T follicular helper cell (primary cell): ENCODE measurements around the gene SAMD11.

Experiments
- DNase-seq: peaks from one replicate; pipeline ENCODE4 v3.0.0-alpha.2; 2020; ENCODE audit warnings: low read depth

The SAMD11 gene

DNA sequence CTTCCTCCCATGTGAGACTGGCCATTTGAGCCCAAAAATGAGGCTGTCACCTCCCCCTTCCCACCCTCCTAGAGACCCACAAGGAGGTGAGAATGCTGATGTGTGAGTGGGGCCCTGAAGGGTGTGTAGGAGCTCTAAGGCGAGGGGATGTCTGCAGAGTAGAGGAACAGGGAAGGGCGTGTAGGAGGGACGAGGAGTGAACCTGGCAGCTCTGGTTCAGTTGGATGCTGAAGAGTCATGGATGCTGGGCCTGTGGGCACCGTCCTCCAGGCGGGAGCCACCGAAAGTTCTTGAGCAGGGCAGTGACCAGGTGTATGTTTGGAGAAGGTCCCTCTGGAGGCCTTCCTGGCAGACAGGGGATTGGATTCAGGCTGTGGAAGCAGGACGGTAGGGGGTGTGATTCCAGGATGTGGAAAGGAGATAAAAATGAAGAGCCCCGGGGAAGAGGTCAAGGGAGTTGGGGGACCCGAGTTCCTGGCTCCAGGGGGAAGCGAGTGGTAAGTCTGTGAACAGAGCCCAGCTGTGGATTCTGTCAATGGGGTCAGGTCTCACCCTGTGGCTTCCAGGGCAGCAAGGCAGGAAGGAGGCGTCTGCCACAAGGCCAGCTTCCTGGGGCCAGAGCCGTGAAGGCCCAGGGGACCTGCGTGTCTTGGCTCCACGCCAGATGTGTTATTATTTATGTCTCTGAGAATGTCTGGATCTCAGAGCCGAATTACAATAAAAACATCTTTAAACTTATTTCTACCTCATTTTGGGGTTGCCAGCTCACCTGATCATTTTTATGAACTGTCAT, 7.9 kb downstream of the SAMD11 start:
- DNase-seq = no peak

DNA sequence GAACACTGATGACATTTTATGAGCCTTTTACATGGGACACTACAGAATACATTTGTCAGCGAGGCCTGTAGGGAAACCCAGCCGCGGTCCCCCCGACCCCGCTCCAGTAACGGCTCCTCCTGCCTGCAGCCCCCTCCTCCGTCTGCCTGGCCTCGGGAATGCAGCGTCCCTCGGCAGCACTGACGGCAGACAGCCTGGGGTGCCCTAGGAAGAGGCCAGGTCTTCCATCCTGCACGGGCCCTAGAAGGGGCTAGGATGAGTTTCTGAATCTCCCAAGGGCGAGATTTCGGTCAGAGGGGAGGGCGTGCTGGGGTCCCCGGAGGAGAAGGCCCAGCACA, 8.4 kb downstream of the SAMD11 start:
- DNase-seq = no peak

DNA sequence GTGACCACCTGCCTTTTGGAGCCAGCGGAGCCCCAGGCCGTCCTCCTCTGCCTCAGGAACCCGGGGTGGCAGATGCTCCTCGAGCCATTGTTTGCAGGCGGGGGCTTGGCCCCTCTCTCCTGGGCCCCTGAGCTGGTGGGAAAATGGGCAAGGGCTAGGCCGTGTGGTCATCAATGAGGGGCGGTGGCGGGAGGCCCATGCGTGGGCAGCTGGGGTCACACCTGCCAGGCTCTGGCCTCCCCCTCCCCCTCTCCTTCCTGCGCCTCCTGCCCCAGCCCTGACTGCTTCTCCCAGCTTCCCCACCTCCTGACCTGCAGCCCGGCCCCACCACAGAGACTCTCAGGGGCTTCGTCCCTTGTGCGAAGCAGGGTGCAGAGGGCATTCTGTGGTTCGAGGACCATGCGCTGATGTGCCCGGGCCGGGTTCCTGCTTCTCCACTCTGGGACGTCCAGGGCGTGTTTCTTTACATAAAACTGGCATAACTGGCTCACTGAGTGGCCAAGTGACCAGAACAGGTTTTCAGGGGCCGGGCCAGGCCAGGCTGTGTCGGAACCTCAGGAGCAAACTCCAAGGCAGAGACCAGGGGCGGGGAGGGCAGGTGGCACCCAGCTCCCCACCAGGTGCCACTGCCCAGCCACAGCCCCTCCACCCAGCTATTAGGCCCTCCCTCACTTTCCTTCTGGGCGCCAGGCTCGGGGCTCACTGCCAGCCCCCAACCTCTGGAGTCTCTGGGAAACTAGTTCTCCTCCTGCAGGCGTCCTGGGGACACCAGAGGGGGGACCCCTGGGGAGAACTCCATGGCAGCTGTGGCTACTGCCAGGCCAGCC, 9.3 kb downstream of the SAMD11 start:
- no peak for DNase-seq

DNA sequence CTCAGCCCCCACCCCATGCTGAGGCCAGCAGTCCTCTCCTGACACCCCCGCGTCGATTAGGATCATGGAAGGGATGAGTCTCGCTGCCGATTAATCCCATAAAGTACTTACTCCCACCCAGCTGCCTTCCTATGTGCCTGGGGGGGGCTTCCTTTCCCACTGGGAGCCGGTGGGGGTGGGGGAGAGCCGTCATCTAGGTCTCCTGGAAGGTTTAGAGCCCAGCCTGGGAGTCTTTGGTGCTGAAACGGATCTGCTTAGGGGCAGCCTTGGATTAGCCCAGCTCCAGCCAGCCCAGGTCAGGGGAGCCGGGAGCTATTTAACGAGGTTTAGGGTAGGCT, 9.8 kb downstream of the SAMD11 start:
- no peak for DNase-seq

- DNase-seq = no peak
These were observed 11.4 kb downstream of the SAMD11 start for GRCh38 chr1:934991-935750.

DNA sequence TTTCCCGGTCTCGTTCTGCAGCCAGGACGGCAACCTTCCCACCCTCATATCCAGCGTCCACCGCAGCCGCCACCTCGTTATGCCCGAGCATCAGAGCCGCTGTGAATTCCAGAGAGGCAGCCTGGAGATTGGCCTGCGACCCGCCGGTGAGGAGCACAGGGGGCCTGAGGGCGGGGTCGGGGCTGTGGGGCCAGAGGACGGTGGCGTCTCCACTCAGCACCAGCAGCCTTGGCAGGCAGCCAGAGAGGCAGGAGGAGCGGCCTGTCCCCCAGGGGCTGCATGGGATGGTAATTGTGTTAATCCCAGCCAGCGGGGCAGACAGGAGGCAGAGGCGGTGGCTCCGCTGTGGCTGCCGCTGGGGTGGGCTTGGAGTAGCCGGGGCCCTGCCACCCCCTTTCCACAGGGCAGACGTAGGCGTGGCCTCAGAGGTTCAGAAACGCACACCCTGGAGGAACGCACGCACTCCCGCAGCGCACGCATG, 12.1 kb downstream of the SAMD11 start:
- DNase-seq = no peak

DNA sequence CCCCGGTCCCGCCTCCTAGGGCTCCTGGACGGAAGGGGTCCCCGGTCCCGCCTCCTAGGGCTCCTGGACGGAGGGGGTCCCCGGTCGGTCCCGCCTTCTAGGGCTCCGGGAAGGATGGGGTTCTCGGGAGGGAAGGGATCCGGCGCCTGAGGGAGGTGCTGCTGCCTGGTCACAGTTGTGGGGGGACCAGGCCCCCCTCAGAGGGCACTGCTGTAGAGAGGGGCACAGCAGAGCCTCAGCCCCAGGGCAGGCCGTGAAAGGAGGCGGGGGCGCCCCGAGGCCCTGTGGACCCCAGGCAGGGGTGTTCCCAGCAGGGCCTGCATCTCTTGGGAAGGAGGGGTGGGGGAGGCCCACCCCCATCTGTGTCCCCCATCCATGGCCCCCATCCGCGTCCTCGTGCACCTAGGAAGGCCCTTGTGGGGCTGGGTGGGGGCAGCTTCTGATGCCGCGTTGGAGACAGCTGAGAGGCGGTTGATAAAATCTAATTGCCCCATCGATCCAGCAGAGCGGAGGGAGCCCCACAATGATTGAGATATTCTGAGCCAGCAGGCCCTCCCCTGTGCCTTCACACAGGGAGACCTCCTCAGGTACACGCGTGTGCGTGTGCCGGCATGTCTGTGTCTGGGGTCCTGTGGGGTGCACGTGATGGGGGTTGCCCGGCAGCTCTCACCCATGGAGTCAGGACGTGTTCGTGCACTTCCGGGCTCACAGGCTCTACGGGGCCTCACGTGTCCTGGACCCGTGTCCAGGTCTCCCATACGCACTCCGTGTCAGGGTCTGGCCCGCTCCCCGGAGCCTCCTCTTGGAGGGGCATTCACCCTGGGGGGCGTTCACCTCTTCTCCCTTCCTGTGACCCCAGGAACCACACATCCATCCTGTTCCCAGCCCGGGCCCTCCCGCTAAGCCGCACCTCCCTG, 12.9 kb downstream of the SAMD11 start:
- no peak for DNase-seq

DNA sequence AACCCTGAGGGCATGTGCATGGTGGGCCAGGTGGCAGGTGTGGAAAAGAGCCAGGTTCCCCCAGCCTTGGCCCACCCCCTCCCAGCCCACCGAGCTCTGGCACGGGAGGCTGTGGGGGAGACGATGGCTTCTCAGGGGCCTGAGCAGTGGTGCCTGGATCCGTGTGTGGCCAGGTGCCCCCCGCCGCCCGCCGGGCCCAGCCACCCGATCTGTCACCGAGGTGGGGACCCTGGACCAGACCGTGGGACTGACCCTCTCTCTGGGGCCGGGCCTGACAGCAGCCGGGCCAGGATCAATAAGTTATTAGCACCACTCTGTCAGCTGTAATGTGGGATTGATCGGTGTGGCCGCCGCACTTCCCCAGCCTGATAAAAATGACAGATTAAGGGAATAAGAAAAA, 13.8 kb downstream of the SAMD11 start:
- no peak for DNase-seq

DNA sequence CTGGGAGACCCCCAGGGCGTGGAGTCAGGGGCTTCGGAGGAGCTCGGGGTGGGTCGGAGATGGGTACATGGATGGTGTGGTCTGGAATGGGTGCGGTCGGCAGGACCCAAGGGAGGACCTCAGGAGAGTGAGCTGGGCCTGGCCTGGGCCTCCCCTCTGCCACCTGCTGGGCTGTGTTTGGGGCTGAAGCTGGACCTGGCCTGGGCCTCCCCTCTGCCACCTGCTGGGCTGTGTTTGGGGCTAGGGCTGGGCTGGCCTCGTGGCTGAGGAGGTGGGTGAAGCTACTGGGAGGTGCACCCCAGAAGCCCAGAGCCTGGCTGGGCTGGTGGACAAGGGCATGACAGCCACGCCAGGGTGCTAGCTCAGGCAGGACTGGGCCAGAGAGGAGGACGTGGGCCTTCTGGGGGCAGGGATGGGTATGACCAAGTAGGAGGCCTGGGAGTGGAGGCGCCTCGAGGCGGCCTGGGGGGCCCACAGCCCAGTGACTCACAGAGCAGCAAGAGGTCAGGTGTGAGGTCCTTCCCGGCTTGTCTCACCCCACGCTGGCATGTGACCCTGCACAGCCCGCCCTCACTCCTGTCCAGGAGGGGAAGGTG, 14.5 kb downstream of the SAMD11 start:
- no peak for DNase-seq

DNA sequence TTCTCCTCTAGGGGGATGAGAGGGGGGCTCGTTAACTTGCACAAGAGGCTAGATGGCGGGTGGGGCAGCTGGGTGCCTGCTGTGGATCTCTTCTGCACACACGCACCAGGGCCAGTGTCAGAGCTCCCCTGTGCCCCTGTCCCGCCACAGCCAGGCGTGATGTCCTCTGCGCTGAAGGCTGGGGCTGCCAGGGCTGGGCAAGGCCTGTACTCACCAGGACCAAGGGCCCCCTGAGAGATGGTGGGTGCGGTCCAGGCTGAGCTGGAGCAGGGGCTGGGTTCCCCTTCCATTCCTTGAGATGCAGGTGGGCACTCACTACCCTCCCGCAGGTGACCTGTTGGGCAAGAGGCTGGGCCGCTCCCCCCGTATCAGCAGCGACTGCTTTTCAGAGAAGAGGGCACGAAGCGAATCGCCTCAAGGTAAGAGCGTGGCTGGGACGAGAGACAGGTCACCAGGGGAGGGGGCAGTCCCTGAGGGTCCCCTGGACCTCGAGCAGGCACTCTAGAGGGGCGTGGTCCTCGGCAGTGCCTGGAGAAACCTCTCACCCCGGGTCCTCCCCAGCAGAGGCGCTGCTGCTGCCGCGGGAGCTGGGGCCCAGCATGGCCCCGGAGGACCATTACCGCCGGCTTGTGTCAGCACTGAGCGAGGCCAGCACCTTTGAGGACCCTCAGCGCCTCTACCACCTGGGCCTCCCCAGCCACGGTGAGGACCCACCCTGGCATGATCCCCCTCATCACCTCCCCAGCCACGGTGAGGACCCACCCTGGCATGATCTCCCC, 15.2 kb downstream of the SAMD11 start:
- no peak for DNase-seq

- no peak for DNase-seq
These were observed 15.9 kb downstream of the SAMD11 start for GRCh38 chr1:939511-940106.

- DNase-seq = no peak
These were observed 16.6 kb downstream of the SAMD11 start for GRCh38 chr1:940107-941014.

- DNase-seq = no peak
These were observed 17.4 kb downstream of the SAMD11 start for GRCh38 chr1:941015-941587.

- no peak for DNase-seq
These were observed 18.1 kb downstream of the SAMD11 start for GRCh38 chr1:941588-942383.

DNA sequence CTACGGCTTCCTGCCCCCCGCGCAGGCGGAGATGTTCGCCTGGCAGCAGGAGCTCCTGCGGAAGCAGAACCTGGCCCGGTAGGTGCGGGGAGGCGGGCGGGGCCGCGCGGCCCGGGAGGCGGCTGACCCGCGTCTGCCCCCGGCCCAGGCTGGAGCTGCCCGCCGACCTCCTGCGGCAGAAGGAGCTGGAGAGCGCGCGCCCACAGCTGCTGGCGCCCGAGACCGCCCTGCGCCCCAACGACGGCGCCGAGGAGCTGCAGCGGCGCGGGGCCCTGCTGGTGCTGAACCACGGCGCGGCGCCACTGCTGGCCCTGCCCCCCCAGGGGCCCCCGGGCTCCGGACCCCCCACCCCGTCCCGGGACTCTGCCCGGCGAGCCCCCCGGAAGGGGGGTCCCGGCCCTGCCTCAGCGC, 18.7 kb downstream of the SAMD11 start:
- DNase-seq = no peak

DNA sequence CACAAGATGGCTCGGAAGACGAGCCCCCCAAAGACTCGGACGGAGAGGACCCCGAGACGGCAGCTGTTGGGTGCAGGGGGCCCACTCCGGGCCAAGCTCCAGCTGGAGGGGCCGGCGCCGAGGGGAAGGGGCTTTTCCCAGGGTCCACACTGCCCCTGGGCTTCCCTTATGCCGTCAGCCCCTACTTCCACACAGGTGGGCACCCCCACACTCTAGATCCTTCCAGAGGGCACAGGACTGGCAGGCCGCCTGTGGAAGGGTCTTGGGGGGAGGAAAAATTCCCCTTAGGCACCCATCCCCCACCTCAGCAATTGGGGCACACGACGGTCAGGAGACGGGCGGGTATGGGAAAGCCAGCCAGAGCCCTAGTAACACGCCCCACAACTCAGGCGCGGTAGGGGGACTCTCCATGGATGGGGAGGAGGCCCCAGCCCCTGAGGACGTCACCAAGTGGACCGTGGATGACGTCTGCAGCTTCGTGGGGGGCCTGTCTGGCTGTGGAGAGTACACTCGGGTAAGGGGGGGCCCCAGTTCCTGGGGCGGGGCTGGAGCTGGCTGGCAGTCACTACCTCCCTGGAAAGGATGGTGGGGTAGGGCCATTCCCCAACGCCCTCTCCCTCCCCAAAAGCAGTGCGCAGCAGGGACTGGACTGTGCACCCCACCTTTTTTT, 19.3 kb downstream of the SAMD11 start:
- DNase-seq = no peak
